Measurements from ENCODE around the gene CC2D1B.
"Not testable (repeated sequence)": the region's sequence is repeated elsewhere in the genome, so short reads cannot be mapped to it uniquely, and the experiment has no call there.

Gene CC2D1B

GRCh38 chr1:52365746-52366516 is at the start of gene CC2D1B:
TSS of gene CC2D1B (minus strand) at chr1:52366205. CDS start at chr1:52364620, 1,585 bp downstream.
- DNase-seq (ENCODE audit: low read depth): peak; percentile 98

DNA sequence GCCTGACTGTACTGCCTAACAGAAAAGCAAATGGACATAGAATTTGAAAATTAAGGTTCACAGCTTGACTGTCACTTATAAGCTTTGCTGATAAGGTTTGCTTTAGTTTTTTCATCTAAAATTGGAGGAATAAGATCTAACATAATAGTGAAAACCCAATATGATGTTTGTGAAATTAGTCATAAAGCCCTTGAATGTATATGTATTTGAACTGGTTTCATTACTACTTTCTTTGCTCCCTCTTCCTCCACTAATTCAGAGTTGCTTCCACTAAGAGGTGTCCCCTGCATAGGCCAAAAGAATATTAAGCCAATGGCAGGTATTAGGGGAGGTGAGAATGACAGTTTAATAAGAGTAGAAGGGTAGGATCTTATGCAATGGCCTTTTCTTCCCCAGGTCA is 48.9 kb upstream of the CC2D1B start:
- no peak for DNase-seq (ENCODE audit: low read depth)

- no peak for DNase-seq (ENCODE audit: low read depth)
Observed at GRCh38 chr1:52413410-52413989, 47.5 kb upstream of the CC2D1B start.

- no peak for DNase-seq (ENCODE audit: low read depth)
Observed at GRCh38 chr1:52404975-52405338, 39.0 kb upstream of the CC2D1B start.

- peak; percentile 96 for DNase-seq (ENCODE audit: low read depth)
Observed at GRCh38 chr1:52404116-52404974, 38.3 kb upstream of the CC2D1B start, which contains the start of the genes ORC1 and PRPF38A. TSS of gene ORC1 (minus strand) at chr1:52404423. CDS start at chr1:52402223, 2,200 bp downstream. TSS of gene PRPF38A (plus strand) at chr1:52404602. CDS start at chr1:52404750, 148 bp downstream.

DNA sequence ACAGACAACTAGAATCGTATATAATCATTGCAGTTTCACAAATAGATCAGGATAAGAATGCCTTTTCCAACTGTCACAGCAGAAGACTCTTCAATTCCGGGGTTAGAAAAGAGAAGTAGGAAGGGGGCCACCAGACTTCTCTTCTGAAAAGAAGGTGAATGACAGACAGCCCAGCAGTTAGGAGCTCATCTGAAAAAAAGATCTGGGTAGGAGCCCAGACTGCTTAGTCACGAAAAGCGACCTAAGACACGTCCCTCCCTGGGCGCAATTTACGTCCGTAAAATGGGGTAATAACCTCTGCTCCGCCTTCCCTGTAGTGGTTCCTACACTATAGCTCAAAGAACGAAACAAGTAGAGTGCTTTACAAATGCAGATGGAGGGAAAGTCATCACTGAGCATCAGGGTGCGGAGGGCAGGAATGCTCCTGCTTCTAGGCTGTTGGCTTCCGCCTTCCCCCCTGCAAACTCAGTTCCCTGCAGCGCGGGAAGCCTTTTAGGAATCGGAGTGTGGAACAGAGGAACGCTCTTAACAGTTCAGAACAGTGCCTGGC is 37.6 kb upstream of the CC2D1B start:
- peak; percentile 20 for DNase-seq (ENCODE audit: low read depth)

DNA sequence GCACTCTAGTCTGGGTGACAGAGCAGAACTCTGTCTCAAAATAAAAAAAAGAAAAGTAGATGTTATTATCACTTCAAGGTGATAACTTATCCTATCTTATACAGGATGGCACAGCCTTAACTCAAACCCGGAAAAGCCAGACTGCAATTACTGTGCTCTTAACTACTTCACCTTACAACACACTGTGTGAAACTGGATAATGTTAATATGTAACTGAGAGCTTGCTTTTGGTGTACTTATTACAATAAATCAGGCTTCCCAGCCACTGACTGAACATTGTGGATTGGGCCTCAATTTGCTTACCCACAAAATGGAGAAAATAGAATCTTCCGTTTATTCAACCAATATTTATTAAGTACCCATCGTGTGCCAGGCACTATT is 36.8 kb upstream of the CC2D1B start:
- DNase-seq (ENCODE audit: low read depth): no peak

DNA sequence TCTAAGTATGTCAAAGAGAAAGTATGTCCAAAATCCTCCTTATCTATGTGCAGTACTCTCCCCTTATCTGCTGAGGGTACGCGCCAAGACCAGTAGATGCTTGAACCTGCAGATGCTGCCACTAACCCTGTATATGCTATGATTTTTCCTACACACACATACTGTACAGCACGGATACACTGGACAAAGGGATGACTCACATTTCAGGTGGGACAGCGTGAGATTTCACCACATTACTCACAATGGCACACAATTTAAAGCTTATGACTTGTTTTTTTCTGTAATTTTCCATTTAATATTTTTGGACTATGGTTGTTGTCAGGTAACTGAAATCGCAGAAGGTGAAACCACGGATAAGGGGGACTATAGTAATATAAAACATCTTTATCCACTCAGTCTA is 34.1 kb upstream of the CC2D1B start:
- DNase-seq (ENCODE audit: low read depth): no peak

GRCh38 chr1:52399629-52400028 is 33.6 kb upstream of the CC2D1B start:
- DNase-seq (ENCODE audit: low read depth): no peak

DNA sequence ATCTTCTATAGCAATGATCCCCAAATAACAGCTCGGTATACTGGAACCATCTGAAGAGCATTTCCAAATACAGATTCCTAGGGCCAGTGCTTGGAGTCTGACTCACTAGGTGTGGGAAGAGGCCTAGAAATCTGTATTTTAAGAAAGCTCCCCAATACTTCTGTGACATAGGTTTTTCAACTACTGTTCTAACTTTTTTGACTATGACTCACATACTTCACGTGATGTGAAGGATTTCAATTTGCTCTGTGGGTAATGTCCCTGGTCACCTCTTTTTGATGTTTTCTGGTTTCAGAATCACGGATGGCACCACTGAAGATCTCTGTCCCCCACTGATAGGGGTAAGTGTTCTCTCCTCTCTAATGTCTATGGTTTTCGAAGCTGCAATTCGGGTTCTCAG is 27.2 kb upstream of the CC2D1B start:
- no peak for DNase-seq (ENCODE audit: low read depth)

- DNase-seq (ENCODE audit: low read depth): no peak
Observed at GRCh38 chr1:52386458-52386857, 20.5 kb upstream of the CC2D1B start.

GRCh38 chr1:52385376-52385775 is 19.4 kb upstream of the CC2D1B start:
- no peak for DNase-seq (ENCODE audit: low read depth)

- DNase-seq (ENCODE audit: low read depth): not testable (repeated sequence)
Observed at GRCh38 chr1:52369851-52370250, 3.8 kb upstream of the CC2D1B start.

DNA sequence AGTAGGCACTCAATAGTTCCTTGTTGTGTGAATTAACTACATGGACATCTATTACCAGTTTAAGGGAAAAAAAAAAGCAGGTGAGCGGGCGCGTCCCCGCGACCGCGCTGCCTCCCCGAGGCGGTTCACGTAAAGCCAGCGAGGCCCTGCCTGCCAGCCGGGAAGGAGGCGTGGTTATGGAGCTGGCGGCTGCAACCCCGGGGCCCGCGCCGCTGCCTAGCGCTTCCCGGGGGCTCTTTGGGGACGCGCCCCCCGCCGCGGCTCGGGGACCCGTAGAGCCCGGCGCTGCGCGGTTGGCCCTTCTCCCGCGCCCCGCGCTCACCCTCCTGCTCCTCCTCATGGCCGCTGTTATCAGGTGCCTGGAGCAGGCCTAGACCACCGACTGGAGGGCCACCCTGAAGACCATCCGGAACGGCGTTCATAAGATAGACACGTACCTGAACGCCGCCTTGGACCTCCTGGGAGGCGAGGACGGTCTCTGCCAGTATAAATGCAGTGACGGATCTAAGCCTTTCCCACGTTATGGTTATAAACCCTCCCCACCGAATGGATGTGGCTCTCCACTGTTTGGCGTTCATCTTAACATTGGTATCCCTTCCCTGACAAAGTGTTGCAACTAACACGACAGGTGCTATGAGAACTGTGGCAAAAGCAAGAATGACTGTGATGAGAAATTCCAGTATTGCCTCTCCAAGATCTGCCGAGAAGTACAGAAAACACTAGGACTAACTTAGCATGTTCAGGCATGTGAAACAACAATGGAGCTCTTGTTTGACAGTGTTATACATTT is 2.6 kb upstream of the CC2D1B start:
- DNase-seq (ENCODE audit: low read depth): peak; percentile 27

DNA sequence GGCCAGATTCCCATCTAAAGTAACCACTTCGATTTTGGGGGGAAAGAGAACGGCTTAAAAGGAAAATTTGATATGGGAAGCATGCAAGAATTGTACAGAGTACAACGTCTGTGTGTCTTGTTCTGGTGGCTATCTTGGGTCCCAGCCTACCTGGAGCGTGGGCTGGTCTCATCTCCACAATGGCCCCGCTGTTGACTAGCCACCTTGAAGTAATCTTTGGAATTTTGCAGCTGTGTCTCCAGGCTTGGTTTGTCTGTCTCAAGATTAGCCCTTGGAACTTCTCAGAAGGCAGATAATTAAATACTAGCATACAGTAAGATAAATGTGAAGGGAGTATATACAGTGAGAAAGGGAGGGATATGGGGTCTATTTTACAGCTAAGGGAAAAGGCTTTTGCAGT is 1.3 kb upstream of the CC2D1B start:
- DNase-seq (ENCODE audit: low read depth): no peak

- no peak for DNase-seq (ENCODE audit: low read depth)
Observed at GRCh38 chr1:52366517-52366827, 467 bp upstream of the CC2D1B start.

DNA sequence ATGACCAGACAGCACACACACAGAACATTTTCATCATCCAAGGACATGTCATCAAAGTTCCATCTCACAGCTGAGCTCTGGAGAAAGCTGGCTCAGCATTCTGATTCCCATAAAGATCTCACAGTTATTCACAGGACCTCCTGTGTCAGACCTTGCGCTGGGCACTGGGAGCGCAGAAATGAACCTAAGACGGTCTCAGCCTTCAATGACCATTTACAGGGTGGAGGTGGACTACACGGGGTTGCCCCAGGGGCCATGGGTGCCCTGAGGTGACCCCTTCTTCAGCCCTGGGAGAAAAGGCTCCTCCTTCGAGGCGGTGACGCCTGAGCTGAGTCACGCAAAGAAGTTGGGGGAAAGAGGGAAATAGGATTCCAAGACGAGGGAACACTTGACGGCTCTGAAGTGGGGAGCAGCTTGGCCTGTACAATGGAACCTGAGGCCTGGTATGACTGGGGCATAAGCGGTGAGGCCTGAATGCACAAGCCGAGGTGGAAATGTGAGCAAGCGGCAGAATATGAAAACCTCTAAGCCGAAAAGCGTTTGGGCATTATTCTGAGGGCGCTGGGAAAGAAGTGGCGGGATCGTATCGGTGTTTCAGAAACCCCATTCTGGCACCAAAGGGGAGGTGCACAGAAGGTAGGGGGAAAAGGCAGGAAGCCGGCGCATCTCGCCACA is 797 bp downstream of the CC2D1B start:
- no peak for DNase-seq (ENCODE audit: low read depth)

DNA sequence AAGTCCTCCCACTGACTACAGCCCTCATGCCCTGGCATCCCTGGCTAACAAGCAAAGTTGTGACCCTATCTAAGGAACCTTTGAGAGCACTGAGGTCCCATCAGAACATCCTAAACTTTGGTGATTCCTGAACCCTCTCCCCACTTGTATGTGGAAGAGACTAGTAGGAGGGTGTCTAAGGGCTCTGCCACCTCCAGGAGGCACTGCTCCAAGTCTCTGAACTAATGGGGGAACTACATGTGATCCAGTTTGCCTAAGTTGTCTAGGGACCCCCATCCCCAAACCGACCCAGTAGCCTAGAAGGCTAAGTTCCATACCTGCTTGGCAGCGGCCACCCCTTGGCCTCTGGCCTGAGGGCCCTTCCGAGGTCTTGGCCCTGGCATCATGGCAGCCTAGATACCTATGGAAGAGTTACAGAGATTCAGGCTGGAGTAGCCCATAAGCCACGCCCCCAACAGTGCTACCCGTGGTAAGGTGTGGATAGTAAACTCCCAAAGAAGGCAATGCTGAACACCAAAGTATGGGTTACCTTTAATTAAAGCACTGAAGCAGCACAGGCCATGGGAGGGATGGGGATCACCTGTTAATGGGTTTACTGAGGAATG is 1.7 kb downstream of the CC2D1B start:
- DNase-seq (ENCODE audit: low read depth): no peak

DNA sequence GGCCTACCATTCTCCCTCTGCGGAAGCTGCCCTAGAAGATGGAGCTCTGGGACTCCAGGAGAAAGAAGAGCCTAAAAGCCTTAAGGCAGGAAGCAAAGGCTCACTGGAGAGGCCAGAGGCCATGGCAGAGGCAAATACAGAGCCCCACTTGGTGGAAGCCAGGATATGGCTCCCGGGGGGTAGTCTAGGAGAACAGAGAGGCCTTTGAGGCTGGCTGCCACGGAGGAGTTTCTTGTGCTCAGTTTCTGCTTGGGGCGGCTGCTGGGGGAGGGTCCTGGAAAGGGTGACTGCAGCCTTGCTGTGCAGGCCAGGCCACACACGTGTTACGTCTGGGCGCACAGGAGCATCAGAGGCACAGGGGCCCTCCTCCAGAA is 5.4 kb downstream of the CC2D1B start:
- DNase-seq (ENCODE audit: low read depth): no peak

DNA sequence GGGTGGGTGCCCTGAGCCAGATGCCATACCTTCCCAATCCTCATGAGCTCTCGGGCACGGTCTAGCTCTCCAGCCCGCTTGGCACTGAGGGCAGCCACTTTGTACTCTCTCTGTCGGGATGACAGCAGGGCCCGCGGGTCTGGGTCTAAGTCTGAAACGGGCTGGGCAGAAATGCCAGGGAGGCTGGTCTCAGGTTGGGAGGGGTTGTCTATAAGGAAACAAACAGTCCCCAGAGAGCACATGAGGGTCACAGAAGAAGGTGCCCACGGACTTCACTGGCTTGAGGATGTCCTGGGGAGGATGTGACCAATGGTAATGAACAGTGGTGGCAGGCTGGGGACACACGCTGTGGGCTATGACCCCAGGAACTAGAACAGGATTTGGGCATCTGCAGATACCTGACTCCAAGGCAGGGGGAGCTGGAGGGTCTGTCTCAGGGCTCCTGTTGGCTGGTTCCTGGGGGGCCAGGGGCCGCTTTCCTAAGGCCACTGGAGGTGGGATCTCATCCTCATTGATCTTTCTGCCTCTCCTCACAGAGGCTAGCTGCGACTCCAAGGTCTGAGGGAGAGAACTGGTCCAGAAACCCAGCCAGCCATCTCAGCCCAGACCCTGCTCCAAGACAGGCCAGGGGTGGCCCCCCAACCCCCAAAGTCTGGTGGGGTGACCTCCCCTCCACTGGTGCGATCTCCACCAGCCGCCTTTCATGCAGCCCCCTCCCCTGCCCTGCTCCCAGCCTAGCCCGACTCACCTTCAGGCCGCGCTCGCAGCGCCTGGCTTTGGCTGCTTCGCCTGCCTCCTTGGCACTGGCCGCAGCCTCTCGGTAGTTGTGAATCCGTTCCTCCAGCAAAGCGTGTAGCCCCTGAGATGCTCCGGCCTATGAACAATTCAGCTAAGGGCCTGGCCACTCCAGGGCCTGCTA is 6.1 kb downstream of the CC2D1B start:
- no peak for DNase-seq (ENCODE audit: low read depth)

Data from stimulated activated CD8-positive, alpha-beta memory T cell treated with anti-CD3 and anti-CD28 coated beads, Interleukin-7, amount 100 ng/mL, for 24 hours (primary cell).